ENCODE data around the gene ZNF578. TPM values are rescaled to one million over a fixed set of nuclear protein-coding genes. Genes with fewer than 3 reads are reported as not detected.
"Not testable (repeated sequence)": the region's sequence is repeated elsewhere in the genome, so short reads cannot be mapped to it uniquely, and the experiment has no call there.

ZNF578 gene
- 1 to 10 TPM; 5.5 to 6.1 TPM for total RNA-seq
- 1 to 10 TPM; 3.0 to 3.5 (median 3.4) TPM for polyA plus RNA-seq
- 0 to 1.4 (median 0.85) reads per million in 6 experiments for total RNA-seq

- Mint-ChIP-seq H3K4me3 (peak within 1 kb of the TSS; percentile 84 to 93 (median 90)), H3K4me1 (peaks cover 6 to 30% (median 17%) of the 10 kb centered on the region in 4 donors), H3K27ac (peak within 1 kb of the TSS; percentile 23 to 86 (median 76)), H3K27me3 (peaks cover 0 to 16% (median 8%) of the 10 kb centered on the region in 5 donors), H3K36me3 (peaks cover 46 to 80% (median 77%) of the 10 kb centered on the region in 3 donors), H3K9me3 (peaks cover 26 to 98% (median 67%) of the 10 kb centered on the region in 9 donors)
- POLR2A ChIA-PET: interaction anchor here (0.6 kb wide), 1 partner anchor 485 kb away, joined by 5 read pairs; no protein-coding TSS in a partner anchor
- peak; percentile 93 to 94 for ATAC-seq
- peak; percentile 25 to 89 (median 64) for DNase-seq
Measured at GRCh38 chr19:52453324-52454094, at the start of gene ZNF578. Gene ZNF578, plus strand, starts transcription at chr19:52453553. Its CDS starts 48,293 bp downstream, at chr19:52501846.

GRCh38 chr19:52410276-52410675 lies 43.1 kb upstream of the ZNF578 start:
- no peak for DNase-seq
- Mint-ChIP-seq H3K36me3 (peaks cover 73 to 97% (median 78%) of the 10 kb centered on the region in 3 donors), H3K9me3 (peaks cover 0 to 98% (median 65%) of the 10 kb centered on the region in 9 donors), H3K4me3 (no peak overlapping the region), H3K27ac (no peak overlapping the region), H3K4me1 (no peaks in the 10 kb centered on the region), H3K27me3 (no peaks in the 10 kb centered on the region)
- POLR2A ChIA-PET: no interaction called here
- ATAC-seq: no peak

GRCh38 chr19:52415711-52416110 lies 37.6 kb upstream of the ZNF578 start:
- no peaks in the 10 kb centered on the region for H3K27me3 Mint-ChIP-seq
- H3K4me1 Mint-ChIP-seq: no peaks in the 10 kb centered on the region
- peaks cover 25 to 65% (median 65%) of the 10 kb centered on the region in 3 donors for H3K36me3 Mint-ChIP-seq
- DNase-seq (no peak), ATAC-seq (no peak)
- peaks cover 0 to 94% (median 57%) of the 10 kb centered on the region in 9 donors for H3K9me3 Mint-ChIP-seq
- POLR2A ChIA-PET: no interaction called here
- H3K27ac Mint-ChIP-seq: no peak overlapping the region
- no peak overlapping the region for H3K4me3 Mint-ChIP-seq

GRCh38 chr19:52428937-52429336 lies 24.4 kb upstream of the ZNF578 start, which contains the start of gene ZNF534:
Gene ZNF534, plus strand, starts transcription at chr19:52429148. Its CDS starts 2,327 bp downstream, at chr19:52431475.
- Mint-ChIP-seq H3K27ac (no peak within 1 kb of the TSS), H3K4me3 (no peak within 1 kb of the TSS), H3K36me3 (peaks cover 4 to 54% (median 44%) of the 10 kb centered on the region in 3 donors), H3K27me3 (no peaks in the 10 kb centered on the region), H3K4me1 (no peaks in the 10 kb centered on the region), H3K9me3 (peaks cover 0 to 96% (median 34%) of the 10 kb centered on the region in 9 donors)
- no peak for DNase-seq
- POLR2A ChIA-PET: no interaction called here
- ATAC-seq: no peak

- DNase-seq: no peak
- H3K36me3 Mint-ChIP-seq: peaks cover 4 to 56% (median 44%) of the 10 kb centered on the region in 3 donors
- peaks cover 0 to 5% (median 0%) of the 10 kb centered on the region in 5 donors for H3K27me3 Mint-ChIP-seq
- no peak overlapping the region for H3K27ac Mint-ChIP-seq
- H3K4me3 Mint-ChIP-seq: no peak overlapping the region
- POLR2A ChIA-PET: no interaction called here
- no peaks in the 10 kb centered on the region for H3K4me1 Mint-ChIP-seq
- no peak for ATAC-seq
- H3K9me3 Mint-ChIP-seq: peaks cover 15 to 97% (median 64%) of the 10 kb centered on the region in 9 donors
Measured at GRCh38 chr19:52442179-52442578, 11.2 kb upstream of the ZNF578 start.

GRCh38 chr19:52444506-52444905 lies 8.8 kb upstream of the ZNF578 start:
- Mint-ChIP-seq H3K27me3 (peaks cover 0 to 7% (median 3%) of the 10 kb centered on the region in 5 donors), H3K36me3 (peaks cover 7 to 64% (median 40%) of the 10 kb centered on the region in 3 donors), H3K4me3 (peak overlapping the region in 1 of 10 donors; percentile 37), H3K4me1 (no peaks in the 10 kb centered on the region), H3K27ac (no peak overlapping the region), H3K9me3 (peaks cover under 1 to 98% (median 61%) of the 10 kb centered on the region in 9 donors)
- no peak for ATAC-seq
- POLR2A ChIA-PET: no interaction called here
- DNase-seq: no peak

GRCh38 chr19:52451241-52451640 lies 2.1 kb upstream of the ZNF578 start:
- no peak for DNase-seq
- peaks cover 26 to 79% (median 66%) of the 10 kb centered on the region in 3 donors for H3K36me3 Mint-ChIP-seq
- H3K4me3 Mint-ChIP-seq: peak overlapping the region in 3 of 10 donors; percentile 36 to 54 (median 40)
- no peak for ATAC-seq
- H3K4me1 Mint-ChIP-seq: peaks cover 6 to 30% (median 16%) of the 10 kb centered on the region in 4 donors
- peaks cover 0 to 16% (median 8%) of the 10 kb centered on the region in 5 donors for H3K27me3 Mint-ChIP-seq
- H3K27ac Mint-ChIP-seq: no peak overlapping the region
- POLR2A ChIA-PET: no interaction called here
- H3K9me3 Mint-ChIP-seq: peaks cover 31 to 98% (median 61%) of the 10 kb centered on the region in 9 donors

GRCh38 chr19:52464798-52465470 lies 11.6 kb downstream of the ZNF578 start:
- peaks cover 23 to 89% (median 64%) of the 10 kb centered on the region in 3 donors for H3K36me3 Mint-ChIP-seq
- H3K27ac Mint-ChIP-seq: no peak overlapping the region
- H3K4me1 Mint-ChIP-seq: no peaks in the 10 kb centered on the region
- DNase-seq (no peak), ATAC-seq (no peak)
- peaks cover 11 to 98% (median 58%) of the 10 kb centered on the region in 9 donors for H3K9me3 Mint-ChIP-seq
- H3K4me3 Mint-ChIP-seq: no peak overlapping the region
- POLR2A ChIA-PET: interaction anchor here (0.6 kb wide), 1 partner anchor 86 kb away, joined by 4 read pairs; no protein-coding TSS in a partner anchor
- no peaks in the 10 kb centered on the region for H3K27me3 Mint-ChIP-seq

- Mint-ChIP-seq H3K9me3 (peaks cover 24 to 95% (median 53%) of the 10 kb centered on the region in 9 donors), H3K36me3 (peaks cover 4 to 78% (median 73%) of the 10 kb centered on the region in 3 donors), H3K27me3 (no peaks in the 10 kb centered on the region), H3K4me1 (no peaks in the 10 kb centered on the region), H3K4me3 (no peak overlapping the region), H3K27ac (no peak overlapping the region)
- no peak for DNase-seq
- POLR2A ChIA-PET: no interaction called here
- no peak for ATAC-seq
Measured at GRCh38 chr19:52473655-52474350, 20.4 kb downstream of the ZNF578 start.

- Mint-ChIP-seq H3K27me3 (no peaks in the 10 kb centered on the region), H3K4me3 (no peak overlapping the region), H3K9me3 (peaks cover 22 to 97% (median 50%) of the 10 kb centered on the region in 9 donors), H3K27ac (peak overlapping the region in 1 of 10 donors; percentile 10), H3K4me1 (no peaks in the 10 kb centered on the region), H3K36me3 (peaks cover 4 to 70% (median 69%) of the 10 kb centered on the region in 3 donors)
- POLR2A ChIA-PET: no interaction called here
- no peak for ATAC-seq
- DNase-seq: no peak
Measured at GRCh38 chr19:52474351-52475127, 21.2 kb downstream of the ZNF578 start.

GRCh38 chr19:52484111-52484743 lies 30.9 kb downstream of the ZNF578 start:
- POLR2A ChIA-PET, H3K27ac Mint-ChIP-seq, H3K4me1 Mint-ChIP-seq, H3K4me3 Mint-ChIP-seq, ATAC-seq, DNase-seq: not testable (repeated sequence)
- H3K27me3 Mint-ChIP-seq: peaks cover 0 to 12% (median 6%) of the 10 kb centered on the region in 5 donors
- peaks cover 12 to 95% (median 40%) of the 10 kb centered on the region in 9 donors for H3K9me3 Mint-ChIP-seq
- H3K36me3 Mint-ChIP-seq: peaks cover 7 to 47% (median 40%) of the 10 kb centered on the region in 3 donors

Data from naive thymus-derived CD8-positive, alpha-beta T cell (primary cell).